ENCODE results near the gene NXNL1. TPM values are rescaled to one million over a fixed set of nuclear protein-coding genes. Genes with fewer than 3 reads are reported as not detected.

NXNL1 gene
- total RNA-seq, 1 experiment from 2014 or later, result not detected

DNA sequence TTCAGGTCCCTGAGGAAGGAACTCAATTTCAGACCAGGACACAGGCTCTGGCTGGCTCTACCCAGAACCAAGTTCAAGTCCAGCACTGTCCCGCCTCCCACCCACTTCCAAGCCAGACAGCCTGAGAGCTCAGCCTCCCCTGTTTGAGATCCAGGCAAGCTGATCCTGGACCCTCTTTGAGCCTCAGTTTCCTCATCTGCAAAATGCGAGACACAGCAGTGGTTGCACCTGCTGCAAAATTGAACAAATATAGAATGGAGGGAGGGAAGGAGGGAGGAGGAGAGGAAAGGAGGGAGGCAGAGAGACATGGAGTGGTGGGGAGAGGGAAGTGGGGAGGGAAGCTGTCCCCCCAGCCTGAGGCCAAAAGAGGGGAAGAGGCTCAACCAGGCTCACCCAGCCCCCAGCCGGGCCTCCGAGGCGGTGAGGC is 13.0 kb downstream of the NXNL1 start:
- Histone ChIP-seq H2AFZ (ENCODE audit: low read length) (no peak overlapping the region), H3K56ac (ENCODE audit: insufficient read length, low read depth, low read length) (no peak overlapping the region), H3K23me2 (ENCODE audit: insufficient read length, low read depth, low read length, poor library complexity, severe bottlenecking) (no peaks in the 10 kb centered on the region)

More for the DNA sequence above, 13.0 kb downstream of the NXNL1 start:
- WGBS (ENCODE audit: extremely low coverage, insufficient read length, low lambda C conversion rate), result no CpG with 5 or more reads among the region's 5 CpGs
- Histone ChIP-seq H3K14ac (ENCODE audit: insufficient read depth, low read length) (no peak overlapping the region), H3K18ac (ENCODE audit: insufficient read length, low read depth, low read length) (no peak overlapping the region), H2BK15ac (ENCODE audit: low read depth, low read length) (no peak overlapping the region), H4K8ac (replicated peaks; ENCODE audit: insufficient read length, low read depth, low read length) (no peak overlapping the region), H3K4ac (ENCODE audit: low read depth, low read length) (no peak overlapping the region), H3K4me2 (ENCODE audit: insufficient read depth, insufficient read length, low read length) (peak overlapping the region; percentile 32), H3K4me1 (ENCODE audit: insufficient read depth, low read length) (no peaks in the 10 kb centered on the region), H3K79me1 (ENCODE audit: insufficient read depth, low read depth, low read length, poor library complexity, severe bottlenecking) (no peaks in the 10 kb centered on the region), H2BK5ac (ENCODE audit: insufficient read length, low read length) (no peak overlapping the region), H3K27me3 (ENCODE audit: insufficient read depth, low read length) (peaks cover 3% of the 10 kb centered on the region; the same call in 1 of the 2 replicates), H3K79me2 (ENCODE audit: insufficient read depth, low read length) (no peaks in the 10 kb centered on the region), H4K5ac (ENCODE audit: insufficient read length, low read depth, low read length) (no peak overlapping the region), H4K91ac (ENCODE audit: insufficient read length, low read depth, low read length) (no peak overlapping the region), H3K9me3 (ENCODE audit: control insufficient read depth, low read depth, low read length) (no peaks in the 10 kb centered on the region), H4K20me1 (ENCODE audit: control insufficient read depth, insufficient read depth, insufficient read length) (no peaks in the 10 kb centered on the region), H3K27ac (ENCODE audit: insufficient read length, low read depth, low read length) (no peak overlapping the region), H2BK12ac (ENCODE audit: insufficient read length, low read depth, low read length) (no peak overlapping the region), H2AK5ac (ENCODE audit: insufficient read length, low read length) (no peak overlapping the region), H2BK120ac (ENCODE audit: low read depth, low read length, poor library complexity, severe bottlenecking) (no peak overlapping the region), H3K9ac (ENCODE audit: extremely low read depth, insufficient read length, low read length) (no peak overlapping the region), H2BK20ac (ENCODE audit: low read depth, low read length, poor library complexity, severe bottlenecking) (no peak overlapping the region), H3K23ac (ENCODE audit: insufficient read length, low read depth, low read length) (no peak overlapping the region), H3T11ph (ENCODE audit: low read length) (no peak overlapping the region)
- Mint-ChIP-seq H3K4me1 (peaks cover 2 to 5% of the 10 kb centered on the region in 2 experiments; a peak in 1 of 4 replicates), H3K27me3 (ENCODE audit: low read depth) (peaks cover 30% of the 10 kb centered on the region), H3K4me3 (peak overlapping the region; percentile 54 to 79), H3K9me3 (no peaks in the 10 kb centered on the region), H3K27ac (no peak overlapping the region), H3K36me3 (ENCODE audit: insufficient read depth in 1 of 3, low read depth in 3 of 3) (no peaks in the 10 kb centered on the region)
- no peak for DNase-seq
- no peak for TF ChIP-seq CTCF (conservative IDR thresholded peaks at IDR 0.05)
